ENCODE data around the gene PRXL2B. TPM values are rescaled to one million over a fixed set of nuclear protein-coding genes. Genes with fewer than 3 reads are reported as not detected.
"Not testable (repeated sequence)": the region's sequence is repeated elsewhere in the genome, so short reads cannot be mapped to it uniquely, and the experiment has no call there.

Gene PRXL2B
- total RNA-seq, 1 donor from 2014 or later = 12.7 TPM

DNA sequence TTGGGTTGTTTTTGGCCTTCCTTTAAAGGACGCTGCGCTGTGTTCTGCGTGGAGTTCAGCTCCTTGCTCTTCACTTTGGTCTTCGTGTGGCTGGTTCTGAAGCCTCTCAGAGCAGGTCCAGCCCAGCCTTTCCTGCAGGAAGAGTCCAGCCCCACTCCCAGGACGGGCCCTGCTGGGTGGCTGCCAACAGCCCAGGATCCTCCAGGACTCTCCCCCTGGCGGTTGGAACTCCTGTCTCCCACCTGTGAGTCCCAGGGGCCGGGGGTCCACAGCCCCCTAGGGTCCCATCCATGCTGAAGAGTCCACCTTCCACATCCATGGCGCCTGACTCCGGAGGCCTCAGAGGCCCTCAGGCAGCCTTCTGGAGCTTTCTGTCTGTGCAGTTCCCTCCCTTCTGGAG, 35.0 kb upstream of the PRXL2B start:
- ATAC-seq = not testable (repeated sequence)

DNA sequence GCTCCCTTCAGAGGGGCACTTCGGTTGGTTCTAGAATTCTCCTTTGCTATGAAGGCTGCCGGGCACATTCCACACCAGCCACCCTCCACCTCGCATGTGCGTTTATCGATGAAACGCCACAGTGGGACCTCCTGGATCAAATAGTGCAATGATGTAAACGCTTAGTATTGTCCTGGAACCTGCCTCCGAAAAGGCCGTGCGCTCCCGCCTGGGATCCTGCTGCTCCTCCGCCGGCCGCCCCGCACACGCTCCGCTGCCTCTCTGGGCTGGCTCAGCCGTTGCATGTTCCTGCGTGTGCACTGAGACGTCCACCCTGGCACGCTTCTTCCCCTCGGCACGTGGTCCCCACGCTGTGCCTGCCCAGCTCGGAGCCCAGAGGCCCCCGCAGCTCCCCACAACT, 34.4 kb upstream of the PRXL2B start:
- no peak for ATAC-seq

DNA sequence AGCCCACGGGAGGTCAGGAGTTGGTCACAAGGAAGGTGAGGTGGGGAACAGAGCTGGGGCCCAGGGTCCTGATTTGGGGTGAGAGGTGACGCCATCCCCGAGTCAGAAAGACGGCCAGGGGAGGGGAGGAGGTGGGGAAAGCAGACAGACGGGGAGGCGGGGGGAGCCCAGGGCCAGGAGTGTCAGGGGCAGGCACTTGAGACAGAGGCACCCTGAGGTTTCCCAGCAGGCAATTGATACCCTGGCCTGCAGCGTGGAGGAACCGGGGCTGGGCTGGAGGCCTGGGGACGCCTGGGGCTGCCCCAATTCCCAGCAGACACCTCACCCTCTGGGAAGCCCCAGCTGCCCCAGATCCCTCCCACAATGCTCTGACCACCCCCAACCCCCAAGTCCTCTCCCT, 33.5 kb upstream of the PRXL2B start:
- not testable (repeated sequence) for ATAC-seq

DNA sequence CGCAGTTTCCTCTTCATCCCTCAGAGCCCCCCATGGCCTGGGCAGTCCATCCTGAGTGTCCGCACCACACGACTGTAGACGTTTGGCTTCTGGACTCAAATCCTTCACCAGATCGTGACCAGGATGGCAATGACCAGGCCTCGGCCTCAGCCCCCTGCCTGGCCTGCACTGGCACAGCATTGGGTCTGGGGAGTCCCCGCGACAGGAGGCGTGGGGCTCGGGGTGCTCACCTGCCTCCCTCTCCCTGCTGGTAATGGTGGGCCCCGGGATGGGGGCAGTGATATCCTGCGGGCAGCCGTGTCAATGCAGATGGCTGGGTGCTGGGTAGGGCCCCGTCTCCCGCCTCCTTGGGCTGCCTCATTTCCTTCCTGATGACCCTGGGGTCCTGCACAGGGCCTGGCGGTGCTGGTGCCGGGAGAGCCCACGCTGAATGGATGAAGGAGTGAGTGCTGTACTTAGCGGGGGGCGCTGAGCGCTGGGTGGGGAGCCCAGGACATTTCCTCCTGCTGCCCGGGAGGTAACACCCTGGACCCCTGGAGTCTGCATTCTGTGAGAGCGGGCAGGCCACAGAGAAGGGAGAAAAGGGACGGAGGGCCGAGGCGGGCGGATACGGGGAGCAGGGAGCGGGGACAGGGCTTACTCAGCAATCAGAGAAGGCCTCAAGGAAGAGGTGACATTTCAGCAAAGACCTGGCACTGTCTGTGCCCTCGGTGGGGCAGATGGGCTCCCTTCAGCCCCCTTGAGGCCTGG, 32.5 kb upstream of the PRXL2B start:
- no peak for ATAC-seq

DNA sequence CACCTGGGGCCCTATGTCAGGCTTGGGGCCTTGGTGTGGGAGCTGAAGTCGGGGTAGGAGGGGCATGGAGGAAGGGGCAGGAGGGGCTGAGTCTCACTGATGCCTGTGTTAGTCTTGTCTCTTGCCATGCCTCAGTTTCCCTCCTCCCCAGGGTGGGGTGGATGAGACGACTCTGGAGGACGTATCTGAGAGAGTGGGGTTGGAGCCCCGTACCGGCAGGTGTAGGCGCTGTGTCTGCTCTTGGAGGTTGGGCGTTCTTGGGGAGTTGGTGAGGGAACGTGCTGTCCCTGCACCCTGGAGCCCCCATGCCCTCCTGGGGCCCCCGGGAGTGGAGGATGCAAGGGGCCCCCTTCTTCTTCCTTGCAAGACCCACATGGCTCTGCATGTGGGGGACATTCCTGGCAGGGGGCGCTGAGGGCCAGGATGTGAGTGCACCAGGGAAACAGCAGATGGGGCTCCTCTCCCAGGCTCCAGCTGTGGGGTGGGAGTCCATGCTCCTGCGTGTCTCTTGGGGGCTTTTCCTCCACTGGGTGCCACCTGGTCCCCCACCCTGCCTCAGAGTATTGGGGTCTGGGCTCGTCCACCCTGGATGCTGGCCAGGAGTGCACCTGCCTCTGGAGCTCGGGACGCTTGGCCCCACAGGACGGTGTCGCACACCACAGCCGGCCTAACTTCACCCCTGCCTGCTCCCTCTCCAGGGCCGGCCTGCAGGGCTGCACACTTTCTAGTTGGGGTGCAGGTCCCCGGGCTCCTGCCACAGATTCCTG, 31.8 kb upstream of the PRXL2B start:
- no peak for ATAC-seq

DNA sequence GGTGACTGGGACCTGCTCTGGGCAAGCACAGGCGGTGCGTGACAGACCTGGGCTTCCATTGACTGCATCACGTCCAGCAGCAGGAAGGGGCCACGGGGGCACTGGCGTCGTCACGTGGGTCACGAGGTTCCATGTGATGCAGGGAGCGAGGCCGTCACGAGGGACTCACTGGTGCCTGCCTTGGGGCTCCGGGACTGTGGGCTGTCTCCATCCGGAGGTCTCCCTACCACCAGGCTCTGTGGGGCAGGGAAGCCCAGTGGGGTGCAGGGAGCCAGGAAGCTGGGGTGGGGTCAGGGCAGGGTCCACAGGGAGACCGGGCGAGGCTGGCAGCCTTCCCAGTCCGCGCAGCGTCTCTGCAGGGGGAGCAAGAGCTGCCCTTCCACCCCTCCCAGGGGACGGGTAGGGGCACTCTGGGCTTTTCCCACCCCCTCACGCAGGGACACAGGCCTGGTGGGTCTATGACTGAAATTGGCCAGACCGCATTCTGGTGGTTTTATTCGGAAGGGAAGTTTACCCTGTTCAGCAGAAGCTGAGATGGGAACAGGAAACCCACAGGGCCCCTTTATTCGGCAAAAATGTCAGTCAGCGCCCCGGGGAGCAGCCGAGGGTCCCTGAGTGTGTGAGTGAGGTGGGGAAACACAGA, 30.8 kb upstream of the PRXL2B start:
- ATAC-seq = peak; percentile 40

DNA sequence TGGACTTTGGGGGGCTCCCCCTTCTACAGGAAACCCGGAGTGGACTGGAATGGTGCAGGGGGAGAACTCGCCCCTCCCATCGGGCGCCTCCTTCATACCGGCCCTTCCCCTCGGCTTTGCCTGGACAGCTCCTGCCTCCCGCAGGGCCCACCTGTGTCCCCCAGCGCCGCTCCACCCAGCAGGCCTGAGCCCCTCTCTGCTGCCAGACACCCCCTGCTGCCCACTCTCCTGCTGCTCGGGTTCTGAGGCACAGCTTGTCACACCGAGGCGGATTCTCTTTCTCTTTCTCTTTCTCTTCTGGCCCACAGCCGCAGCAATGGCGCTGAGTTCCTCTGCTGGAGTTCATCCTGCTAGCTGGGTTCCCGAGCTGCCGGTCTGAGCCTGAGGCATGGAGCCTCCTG, 30.3 kb upstream of the PRXL2B start, which contains the start of gene TNFRSF14:
Gene TNFRSF14, plus strand, starts transcription at position 95 of the 401 bp plus-strand sequence. Its CDS starts 294 bp downstream, at position 389.
- ATAC-seq = peak; percentile 24

DNA sequence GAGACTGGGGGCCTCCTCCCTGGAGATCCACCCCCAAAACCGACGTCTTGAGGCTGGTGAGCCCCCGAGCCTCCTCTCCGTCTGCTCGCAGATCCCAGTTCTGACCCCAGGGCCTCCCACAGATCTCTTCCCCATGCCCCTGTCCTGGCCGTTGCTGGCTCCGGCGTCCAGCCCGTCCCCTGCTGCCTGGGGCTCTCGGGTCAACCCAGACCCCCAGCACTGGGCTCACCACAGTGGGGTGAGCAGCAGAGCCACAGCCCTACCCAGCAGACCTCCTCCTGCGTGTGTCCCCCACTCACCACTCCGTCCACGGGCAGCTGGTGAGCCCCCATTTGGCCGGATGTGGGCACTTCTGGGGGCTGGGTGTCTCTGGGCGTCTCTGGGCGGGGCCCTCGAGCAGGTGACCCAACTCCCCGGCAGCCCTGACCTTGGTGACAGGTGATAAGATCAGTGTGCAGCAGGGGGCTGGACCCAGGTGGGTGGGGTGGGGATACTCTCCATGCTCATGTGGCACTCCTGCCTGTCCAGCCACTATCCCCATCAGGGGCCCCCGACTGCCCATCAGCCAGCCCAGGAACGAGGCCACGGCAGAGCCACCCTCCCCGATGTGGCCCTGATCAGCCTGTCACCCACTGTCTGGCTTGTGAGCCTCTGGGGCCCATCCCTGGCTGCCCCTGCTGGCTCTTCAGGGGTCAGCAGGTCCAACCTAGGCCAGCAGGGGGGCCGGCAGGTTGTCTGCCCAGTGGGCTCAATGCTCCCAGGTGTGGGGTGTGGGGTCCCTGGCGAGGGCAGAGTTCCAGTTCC, 29.7 kb upstream of the PRXL2B start:
- peak; percentile 9 for ATAC-seq

DNA sequence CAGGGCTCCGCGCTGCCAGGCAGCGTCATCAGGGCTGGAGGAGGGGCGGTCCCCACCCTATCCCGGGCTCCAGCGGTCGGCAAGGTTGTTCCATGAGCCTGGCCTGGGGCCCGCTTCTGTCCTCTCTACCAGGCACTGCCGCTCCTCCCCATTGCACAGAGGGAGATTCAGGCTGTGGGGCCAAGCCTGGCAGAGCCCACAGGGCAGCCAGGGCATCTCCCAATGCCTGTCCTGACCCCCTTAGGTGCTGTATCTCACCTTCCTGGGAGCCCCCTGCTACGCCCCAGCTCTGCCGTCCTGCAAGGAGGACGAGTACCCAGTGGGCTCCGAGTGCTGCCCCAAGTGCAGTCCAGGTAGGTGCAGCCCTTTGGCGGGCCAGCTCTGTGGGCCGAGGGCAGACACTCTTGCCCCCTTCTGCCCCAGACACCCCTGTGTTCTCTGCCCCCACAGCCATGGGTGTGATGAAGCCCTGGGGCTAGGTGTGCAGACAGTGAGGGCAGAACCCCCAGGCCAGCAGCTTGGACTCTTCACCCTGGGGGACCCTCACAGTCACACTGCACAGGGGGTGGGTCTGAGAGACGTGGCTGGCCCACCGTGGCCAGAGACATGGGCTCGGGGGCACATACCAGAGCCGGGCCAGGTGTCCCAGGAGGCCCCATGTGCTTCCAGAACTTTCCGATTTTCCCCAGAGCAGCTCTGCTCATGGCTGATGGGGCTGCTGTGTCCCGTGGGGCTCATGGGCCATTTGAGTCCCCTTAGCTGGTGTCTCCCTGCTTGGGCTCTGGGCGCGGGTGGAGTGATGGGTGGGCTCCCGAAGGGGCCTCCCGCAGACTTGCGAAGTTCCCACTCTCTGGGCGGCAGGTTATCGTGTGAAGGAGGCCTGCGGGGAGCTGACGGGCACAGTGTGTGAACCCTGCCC, 28.8 kb upstream of the PRXL2B start:
- no peak for ATAC-seq

DNA sequence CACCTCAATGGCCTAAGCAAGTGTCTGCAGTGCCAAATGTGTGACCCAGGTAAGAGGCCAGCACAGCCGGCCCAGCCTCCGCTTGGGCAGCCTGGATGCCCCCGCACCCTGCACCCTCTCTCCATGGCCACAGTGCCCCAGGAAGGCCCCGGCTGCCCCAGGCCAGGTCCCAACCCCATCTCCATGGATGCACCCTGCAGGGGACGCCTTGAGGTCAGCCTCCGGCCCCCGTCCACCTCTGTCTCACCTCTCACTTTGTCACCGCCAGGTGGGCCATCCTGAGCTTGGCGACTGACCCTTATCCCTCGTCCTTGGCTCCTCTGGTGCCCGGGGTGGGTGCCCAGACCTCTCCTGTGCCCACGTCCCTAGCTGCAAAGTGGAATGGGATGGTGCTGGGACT, 28.2 kb upstream of the PRXL2B start:
- no peak for ATAC-seq

DNA sequence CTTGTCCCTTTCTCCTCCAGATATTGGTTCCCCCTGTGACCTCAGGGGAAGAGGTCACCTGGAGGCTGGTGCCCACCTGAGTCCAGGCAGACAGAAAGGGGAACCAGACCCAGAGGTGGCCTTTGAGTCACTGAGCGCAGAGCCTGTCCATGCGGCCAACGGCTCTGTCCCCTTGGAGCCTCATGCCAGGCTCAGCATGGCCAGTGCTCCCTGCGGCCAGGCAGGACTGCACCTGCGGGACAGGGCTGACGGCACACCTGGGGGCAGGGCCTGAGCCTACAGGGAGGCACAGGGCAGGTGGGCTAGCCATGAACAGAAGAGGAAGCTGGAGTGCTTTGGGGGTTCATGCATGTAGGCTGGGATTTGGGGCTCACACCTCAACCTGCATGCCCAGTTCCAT, 27.7 kb upstream of the PRXL2B start:
- ATAC-seq = no peak

DNA sequence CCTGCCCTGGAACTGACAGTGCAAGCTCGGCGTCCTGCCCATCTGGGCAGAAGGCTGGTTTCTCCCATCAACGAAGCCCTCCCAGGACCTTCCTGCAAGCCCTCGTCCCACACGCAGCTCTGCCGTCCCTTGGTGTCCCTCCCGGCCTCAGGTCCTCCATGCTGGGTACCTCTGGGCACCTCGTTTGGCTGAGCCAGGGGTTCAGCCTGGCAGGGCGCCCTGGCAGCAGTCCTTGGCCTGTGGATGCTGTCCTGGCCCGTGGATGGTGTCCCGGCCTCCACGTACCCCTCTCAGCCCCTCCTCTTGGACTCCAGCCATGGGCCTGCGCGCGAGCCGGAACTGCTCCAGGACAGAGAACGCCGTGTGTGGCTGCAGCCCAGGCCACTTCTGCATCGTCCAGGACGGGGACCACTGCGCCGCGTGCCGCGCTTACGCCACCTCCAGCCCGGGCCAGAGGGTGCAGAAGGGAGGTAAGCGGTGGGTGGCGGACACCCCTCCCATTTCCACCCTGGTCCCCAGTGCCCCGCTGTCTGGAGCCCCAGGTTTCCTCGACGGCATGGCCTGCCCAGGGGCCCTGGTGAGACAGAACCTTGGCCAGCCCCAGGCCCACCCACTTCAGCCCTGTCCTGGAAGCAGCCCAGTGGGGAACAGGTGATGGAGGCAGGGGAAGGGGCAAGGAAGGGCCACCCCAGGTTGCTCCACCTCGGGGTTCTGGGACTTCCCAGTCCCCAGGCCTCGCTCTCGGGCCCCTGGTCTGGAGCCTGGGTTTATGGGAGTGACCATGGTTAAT, 26.9 kb upstream of the PRXL2B start:
- ATAC-seq = no peak

DNA sequence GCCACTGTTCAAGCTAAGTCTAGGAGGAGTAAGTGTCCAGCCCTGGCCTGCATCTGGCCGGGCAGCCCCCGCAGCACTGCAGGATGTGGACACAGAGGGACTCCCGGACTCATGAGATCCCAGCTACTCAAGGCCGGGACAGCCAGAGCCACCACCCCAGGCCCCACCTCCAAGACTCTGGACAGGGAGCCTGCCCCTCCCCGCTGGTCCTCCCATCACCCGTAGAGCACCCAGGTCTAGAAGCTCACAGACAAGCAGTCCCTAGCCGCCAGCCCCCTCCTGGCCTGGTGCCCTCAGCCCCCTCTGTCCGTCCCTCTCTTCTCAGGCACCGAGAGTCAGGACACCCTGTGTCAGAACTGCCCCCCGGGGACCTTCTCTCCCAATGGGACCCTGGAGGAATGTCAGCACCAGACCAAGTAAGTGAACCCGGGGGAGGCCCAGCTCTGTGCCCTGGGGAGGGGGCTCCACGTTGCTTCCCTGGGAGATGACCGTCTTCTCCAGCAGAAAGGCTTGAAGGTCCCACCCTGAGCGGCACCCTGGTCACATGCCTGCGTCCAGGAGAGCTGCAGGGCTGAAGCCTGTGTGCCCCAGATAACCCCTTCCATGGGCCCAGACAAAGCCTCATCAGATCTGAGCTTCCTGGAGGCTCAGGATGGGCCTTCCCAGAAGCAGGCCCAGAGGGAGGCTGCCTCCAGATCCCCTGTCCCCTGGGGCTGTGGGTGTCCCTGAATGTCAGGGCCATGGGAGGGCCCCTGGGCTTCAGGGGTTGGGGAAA, 26.1 kb upstream of the PRXL2B start:
- no peak for ATAC-seq

DNA sequence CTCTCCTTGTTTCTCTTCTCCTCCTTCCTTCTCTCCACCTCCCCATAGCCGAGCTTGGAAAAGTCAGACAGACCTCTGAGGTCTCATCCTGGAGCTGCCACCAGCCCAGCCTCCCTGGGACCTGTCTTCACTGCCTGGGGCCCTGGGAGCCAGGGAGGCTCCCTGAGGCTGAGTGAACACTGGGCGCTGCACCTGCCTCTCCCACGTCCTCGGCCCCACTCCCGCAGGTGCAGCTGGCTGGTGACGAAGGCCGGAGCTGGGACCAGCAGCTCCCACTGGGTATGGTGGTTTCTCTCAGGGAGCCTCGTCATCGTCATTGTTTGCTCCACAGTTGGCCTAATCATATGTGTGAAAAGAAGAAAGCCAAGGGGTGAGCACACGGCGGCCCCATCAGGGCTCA, 25.1 kb upstream of the PRXL2B start:
- ATAC-seq = no peak

DNA sequence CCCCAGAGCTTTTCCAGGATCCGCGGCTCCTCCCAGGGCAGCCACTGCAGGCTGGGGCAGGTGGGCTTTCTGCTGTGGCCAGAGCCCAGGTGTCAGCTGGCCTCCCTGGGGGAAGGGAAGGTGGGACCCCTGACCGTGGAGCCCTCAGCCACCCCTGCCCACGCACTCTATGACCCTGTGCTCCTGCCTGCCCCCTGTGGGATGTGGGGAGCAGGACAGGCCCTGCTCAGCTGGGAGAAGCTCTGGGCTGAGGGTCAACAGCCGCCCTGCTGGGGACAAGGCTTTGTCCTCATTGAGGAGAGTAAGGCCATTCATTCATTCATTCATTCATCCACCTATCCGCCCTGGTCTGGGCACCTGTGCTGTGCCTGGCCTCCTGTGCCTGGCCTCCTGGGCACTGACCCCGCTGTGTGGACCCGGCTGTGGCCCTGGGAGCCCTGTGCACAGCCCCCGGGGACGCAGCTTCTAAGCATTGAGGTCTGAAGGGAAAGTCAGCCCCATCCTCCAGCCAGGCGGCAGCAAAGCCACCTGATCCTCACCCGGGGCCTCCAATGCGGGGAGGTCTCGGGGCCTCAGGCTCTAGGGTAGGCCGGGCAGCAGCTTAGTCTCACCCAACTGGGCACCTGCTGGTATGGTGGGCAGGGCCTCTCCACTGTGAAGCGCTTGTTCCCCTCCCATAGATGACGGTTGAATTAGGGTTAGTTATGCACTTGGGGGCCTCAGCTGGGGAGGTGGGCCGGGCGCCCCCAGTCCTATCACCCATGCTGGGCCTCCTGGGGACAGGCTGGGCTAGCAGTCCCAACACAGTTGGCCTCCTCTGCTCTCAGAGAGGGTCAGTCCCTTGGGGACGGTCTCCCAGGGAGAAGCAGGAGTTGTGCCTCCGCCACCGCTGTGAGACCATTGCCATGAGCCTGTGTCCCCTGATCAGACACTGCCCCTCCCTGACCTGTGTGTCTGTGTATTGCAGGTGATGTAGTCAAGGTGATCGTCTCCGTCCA, 24.4 kb upstream of the PRXL2B start:
- ATAC-seq = no peak

DNA sequence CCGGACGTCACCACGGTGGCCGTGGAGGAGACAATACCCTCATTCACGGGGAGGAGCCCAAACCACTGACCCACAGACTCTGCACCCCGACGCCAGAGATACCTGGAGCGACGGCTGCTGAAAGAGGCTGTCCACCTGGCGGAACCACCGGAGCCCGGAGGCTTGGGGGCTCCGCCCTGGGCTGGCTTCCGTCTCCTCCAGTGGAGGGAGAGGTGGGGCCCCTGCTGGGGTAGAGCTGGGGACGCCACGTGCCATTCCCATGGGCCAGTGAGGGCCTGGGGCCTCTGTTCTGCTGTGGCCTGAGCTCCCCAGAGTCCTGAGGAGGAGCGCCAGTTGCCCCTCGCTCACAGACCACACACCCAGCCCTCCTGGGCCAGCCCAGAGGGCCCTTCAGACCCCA, 23.4 kb upstream of the PRXL2B start:
- no peak for ATAC-seq

DNA sequence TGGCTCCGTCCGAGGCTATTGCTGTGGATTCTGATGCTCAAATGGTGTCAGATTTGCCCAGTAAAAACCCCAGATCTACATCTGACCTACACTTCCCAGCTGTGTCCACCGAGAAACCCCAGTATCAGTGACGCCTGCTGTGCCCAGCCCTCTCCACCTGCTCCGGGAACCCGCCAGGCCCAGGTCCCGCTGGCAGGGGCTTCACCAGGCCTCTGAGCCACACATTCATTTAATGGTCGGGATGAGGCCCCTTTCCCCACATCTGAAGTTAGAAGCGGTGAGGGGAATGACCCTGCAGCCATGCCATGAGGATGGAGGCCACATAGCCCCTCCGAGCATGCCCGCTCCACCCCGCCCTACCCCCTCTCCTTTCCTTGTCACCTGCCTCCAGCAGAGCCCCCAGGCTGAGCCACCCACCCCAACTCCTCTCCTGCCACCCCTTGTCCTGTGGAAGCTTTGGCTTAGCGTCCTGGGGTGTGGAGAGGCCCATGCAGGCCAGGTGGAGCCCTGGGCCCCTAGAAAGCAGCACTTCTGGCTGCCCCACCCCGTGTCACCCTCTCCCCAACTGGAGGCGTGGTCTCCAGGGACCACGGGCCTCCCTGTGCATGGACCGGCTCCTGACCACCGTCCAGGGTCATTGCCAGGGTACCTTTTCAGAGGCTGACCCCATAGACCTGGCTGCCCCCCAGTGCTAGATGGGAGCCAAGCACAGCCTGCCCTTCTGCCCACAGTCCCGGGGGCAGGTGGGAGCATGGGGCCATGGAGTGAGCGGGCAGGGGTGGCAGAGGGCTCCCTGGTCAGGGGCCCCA, 22.4 kb upstream of the PRXL2B start:
- ATAC-seq = no peak
